ENCODE measurements around the gene NDRG2.

GRCh38 chr14:21025371-21026273, 761 bp upstream of the NDRG2 start:
- TF ChIP-seq POLR2A (IDR thresholded peaks at IDR 0.05; ENCODE audit: low read depth, low read length) (no peak), POLR2AphosphoS5 (IDR thresholded peaks at IDR 0.05; ENCODE audit: low read depth, low read length) (no peak), TAF1 (IDR thresholded peaks at IDR 0.05; ENCODE audit: low read depth, low read length) (no peak)

Data from GM12891 (cell line).